ENCODE measurements around the gene NELL1. TPM values are rescaled to one million over a fixed set of nuclear protein-coding genes. Genes with fewer than 3 reads are reported as not detected.
"Not testable (repeated sequence)": the region's sequence is repeated elsewhere in the genome, so short reads cannot be mapped to it uniquely, and the experiment has no call there.

The NELL1 gene
- total and polyA plus RNA-seq, 12 donors, result 0.11 to 0.39 (median 0.24) TPM; not detected in 9

- no peak overlapping the region for H3K27ac ChIP-seq
- H3K4me1 ChIP-seq (replicated peaks in 1 of 2), result no peaks in the 10 kb centered on the region
- WGBS, 4 donors, result 59 to 72% (median 64%) methylated on average over 4 of the region's 4 CpGs
- TF ChIP-seq POLR2A (IDR thresholded peaks at IDR 0.05) (no peak), CTCF (IDR thresholded peaks at IDR 0.05) (no peak)
- H3K36me3 ChIP-seq (replicated peaks in 1 of 2), result no peaks in the 10 kb centered on the region
- H3K27me3 ChIP-seq, result no peaks in the 10 kb centered on the region
- no peak overlapping the region for H3K4me3 ChIP-seq
- intact Hi-C loops (cut with DNase I), result no loop called here
- no peak for DNase-seq
- no peaks in the 10 kb centered on the region for H3K9me3 ChIP-seq (replicated peaks in 1 of 3)
Measured at GRCh38 chr11:21262992-21263391, 593.6 kb downstream of the NELL1 start.

DNA sequence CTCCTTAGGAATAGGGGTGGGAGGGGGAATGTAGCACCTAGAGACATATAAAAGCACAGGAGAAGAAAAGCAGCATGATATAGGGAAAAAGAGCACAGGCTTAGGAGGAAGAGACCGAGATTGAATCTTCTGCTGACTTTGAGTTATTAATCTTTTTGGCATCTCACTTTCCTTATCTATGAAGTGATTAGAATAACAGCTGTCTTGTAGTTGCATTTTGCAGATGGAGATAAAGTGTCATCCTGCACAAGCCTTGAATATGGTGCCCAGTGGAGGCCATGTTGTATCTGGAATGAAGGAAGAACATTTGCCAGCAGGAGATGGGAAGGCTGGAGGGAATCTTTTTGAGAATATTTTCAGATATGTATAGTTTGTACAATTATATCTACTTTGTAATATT lies 594.7 kb downstream of the NELL1 start:
- TF ChIP-seq CTCF (IDR thresholded peaks at IDR 0.05), result no peak
- no peak for TF ChIP-seq POLR2A (IDR thresholded peaks at IDR 0.05)
- no peaks in the 10 kb centered on the region for H3K36me3 ChIP-seq (replicated peaks in 1 of 2)
- no peak overlapping the region for H3K4me3 ChIP-seq
- H3K27me3 ChIP-seq, result no peaks in the 10 kb centered on the region
- WGBS, 4 donors, result 37 to 50% (median 43%) methylated on average over 1 of the region's 1 CpG
- intact Hi-C loops (cut with DNase I), result no loop called here
- no peaks in the 10 kb centered on the region for H3K9me3 ChIP-seq (replicated peaks in 1 of 3)
- no peaks in the 10 kb centered on the region for H3K4me1 ChIP-seq (replicated peaks in 1 of 2)
- H3K27ac ChIP-seq, result no peak overlapping the region
- DNase-seq, result no peak

- WGBS, 4 donors, result 30 to 66% (median 40%) methylated on average over 2 of the region's 2 CpGs
Measured at GRCh38 chr11:21268036-21268435, 598.6 kb downstream of the NELL1 start.

DNA sequence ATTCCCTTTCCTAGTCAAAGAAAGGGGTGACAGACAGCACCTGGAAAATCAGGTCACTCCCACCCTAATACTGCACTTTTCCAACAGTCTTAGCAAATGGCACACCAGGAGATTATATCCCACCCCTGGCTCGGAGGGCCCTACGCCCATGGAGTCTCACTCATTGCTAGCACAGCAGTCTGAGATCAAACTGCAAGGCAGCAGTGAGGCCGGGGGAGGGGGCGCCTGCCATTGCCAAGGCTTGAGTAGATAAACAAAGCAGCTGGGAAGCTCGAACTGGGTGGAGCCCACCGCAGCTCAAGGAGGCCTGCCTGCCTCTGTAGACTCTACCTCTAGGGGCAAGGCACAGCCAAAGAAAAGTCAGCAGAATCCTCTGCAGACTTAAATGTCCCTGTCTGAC lies 602.8 kb downstream of the NELL1 start:
- 71 to 81% (median 76%) methylated on average over 3 to 6 of the region's 6 CpGs for WGBS, 4 donors
- DNase-seq; intact Hi-C loops (cut with DNase I); H3K9me3 ChIP-seq (replicated peaks in 1 of 3); H3K27ac ChIP-seq; H3K4me1 ChIP-seq (replicated peaks in 1 of 2); H3K27me3 ChIP-seq; H3K36me3 ChIP-seq (replicated peaks in 1 of 2); H3K4me3 ChIP-seq: not testable (repeated sequence)

More at GRCh38 chr11:21268036-21268435, 598.6 kb downstream of the NELL1 start:
- no peak for DNase-seq
- no peak for TF ChIP-seq CTCF (IDR thresholded peaks at IDR 0.05)
- TF ChIP-seq POLR2A (IDR thresholded peaks at IDR 0.05), result no peak
- Histone ChIP-seq H3K27me3 (no peaks in the 10 kb centered on the region), H3K27ac (no peak overlapping the region), H3K36me3 (replicated peaks in 1 of 2) (no peaks in the 10 kb centered on the region), H3K4me1 (replicated peaks in 1 of 2) (no peaks in the 10 kb centered on the region), H3K9me3 (replicated peaks in 1 of 3) (no peaks in the 10 kb centered on the region), H3K4me3 (no peak overlapping the region)
- intact Hi-C loops (cut with DNase I), result no loop called here

DNA sequence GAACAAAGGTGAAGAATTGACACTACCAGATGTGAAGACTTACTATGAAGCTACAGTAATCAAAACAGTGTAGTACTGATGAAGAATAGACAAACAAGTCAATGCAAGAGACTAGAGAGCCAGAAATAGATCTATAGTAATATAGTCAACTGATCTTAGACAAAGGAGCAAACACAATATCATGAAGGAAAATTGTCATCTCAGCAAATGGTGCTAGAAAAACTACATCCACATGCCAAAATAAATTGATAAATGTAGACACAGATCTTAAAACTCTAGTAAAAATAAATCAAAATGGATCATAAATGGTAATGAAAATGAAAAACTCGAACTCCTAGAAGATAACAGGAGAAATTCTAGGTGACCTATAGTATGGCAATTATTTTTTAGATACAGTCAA lies 609.5 kb downstream of the NELL1 start:
- 49 to 62% (median 53%) methylated on average over 1 of the region's 1 CpG for WGBS, 4 donors
- H3K36me3 ChIP-seq (replicated peaks in 1 of 2), result no peaks in the 10 kb centered on the region

More for the DNA sequence above, 609.5 kb downstream of the NELL1 start:
- no peak for DNase-seq
- TF ChIP-seq CTCF (IDR thresholded peaks at IDR 0.05) (no peak), POLR2A (IDR thresholded peaks at IDR 0.05) (no peak)
- intact Hi-C loops (cut with DNase I), result no loop called here
- H3K4me1 ChIP-seq (replicated peaks in 1 of 2), result no peaks in the 10 kb centered on the region
- H3K9me3 ChIP-seq (replicated peaks in 1 of 3), result no peaks in the 10 kb centered on the region
- H3K27me3 ChIP-seq, result no peaks in the 10 kb centered on the region
- no peak overlapping the region for H3K4me3 ChIP-seq
- no peak overlapping the region for H3K27ac ChIP-seq

All from adrenal gland (tissue), 12 donors.